ENCODE results near the gene RAB31.
A peak's percentile ranks its signal among the peaks of the same experiment; 100 is the strongest.

Gene RAB31

GRCh38 chr18:9751371-9752031 is 43.4 kb downstream of the RAB31 start:
- H3K4me2 ChIP-seq: peak overlapping the region in 3 of 11 experiments; percentile 33 to 52 (median 46); a peak in 3 of 22 replicates
- H3K9ac ChIP-seq: no peak overlapping the region
- no peak for TF ChIP-seq Cebpa-rat (IDR thresholded peaks at IDR 0.05)
- peaks cover 0 to 2% (median 0%) of the 10 kb centered on the region in 11 experiments; a peak in 2 of 22 replicates for H3K9me3 ChIP-seq (replicated peaks in 1 of 11)
- peaks cover 0 to 63% (median 7%) of the 10 kb centered on the region in 10 experiments; a peak in 10 of 20 replicates for H3K4me1 ChIP-seq
- H3K27me3 ChIP-seq: no peaks in the 10 kb centered on the region
- H3K4me3 ChIP-seq: no peak overlapping the region
- peaks cover 0 to 20% (median 0%) of the 10 kb centered on the region in 11 experiments; a peak in 3 of 22 replicates for H4K20me1 ChIP-seq
- H3K27ac ChIP-seq: no peak overlapping the region
- peaks cover 0 to 15% (median 0%) of the 10 kb centered on the region in 11 experiments; a peak in 2 of 22 replicates for H3K36me3 ChIP-seq

- Histone ChIP-seq H3K27me3 (no peaks in the 10 kb centered on the region), H3K4me3 (no peak overlapping the region), H3K36me3 (peaks cover 0 to 15% (median 0%) of the 10 kb centered on the region in 11 experiments; a peak in 2 of 22 replicates), H3K4me1 (peaks cover 0 to 87% (median 13%) of the 10 kb centered on the region in 10 experiments; a peak in 11 of 20 replicates), H3K9ac (no peak overlapping the region), H3K27ac (no peak overlapping the region), H4K20me1 (peaks cover 0 to 26% (median 0%) of the 10 kb centered on the region in 11 experiments; a peak in 3 of 22 replicates), H3K9me3 (replicated peaks in 1 of 11) (no peaks in the 10 kb centered on the region), H3K4me2 (peak overlapping the region in 4 of 11 experiments; percentile 20 to 76 (median 44); a peak in 7 of 22 replicates)
- no peak for TF ChIP-seq Cebpa-rat (IDR thresholded peaks at IDR 0.05)
These were observed 45.7 kb downstream of the RAB31 start for GRCh38 chr18:9753846-9754245.

GRCh38 chr18:9755110-9755509 is 47.0 kb downstream of the RAB31 start:
- peaks cover 0 to 29% (median 0%) of the 10 kb centered on the region in 11 experiments; a peak in 3 of 22 replicates for H4K20me1 ChIP-seq
- peaks cover 0 to 6% (median 0%) of the 10 kb centered on the region in 11 experiments; a peak in 1 of 22 replicates for H3K36me3 ChIP-seq
- peak overlapping the region in 2 of 11 experiments; percentile 27 to 33; a peak in 2 of 22 replicates for H3K27ac ChIP-seq
- no peak overlapping the region for H3K9ac ChIP-seq
- H3K27me3 ChIP-seq: no peaks in the 10 kb centered on the region
- peak overlapping the region in 4 of 11 experiments; percentile 28 to 83 (median 74); a peak in 7 of 22 replicates for H3K4me2 ChIP-seq
- no peaks in the 10 kb centered on the region for H3K9me3 ChIP-seq (replicated peaks in 1 of 11)
- no peak overlapping the region for H3K4me3 ChIP-seq
- no peak for TF ChIP-seq Cebpa-rat (IDR thresholded peaks at IDR 0.05)
- H3K4me1 ChIP-seq: peaks cover 0 to 88% (median 14%) of the 10 kb centered on the region in 10 experiments; a peak in 11 of 20 replicates

- Histone ChIP-seq H3K9ac (peak overlapping the region in 1 of 11 experiments; percentile 22; a peak in 1 of 22 replicates), H3K4me1 (peaks cover 0 to 88% (median 13%) of the 10 kb centered on the region in 10 experiments; a peak in 11 of 20 replicates), H3K9me3 (replicated peaks in 1 of 11) (no peaks in the 10 kb centered on the region; a peak in 1 of 22 replicates), H4K20me1 (peaks cover 0 to 29% (median 0%) of the 10 kb centered on the region in 11 experiments; a peak in 3 of 22 replicates), H3K27me3 (no peaks in the 10 kb centered on the region), H3K27ac (peak overlapping the region in 2 of 11 experiments; percentile 27 to 34; a peak in 3 of 22 replicates), H3K36me3 (peaks cover 0 to 1% (median 0%) of the 10 kb centered on the region in 11 experiments; a peak in 1 of 22 replicates), H3K4me2 (peak overlapping the region in 5 of 11 experiments; percentile 14 to 83 (median 72); a peak in 8 of 22 replicates), H3K4me3 (no peak overlapping the region)
- TF ChIP-seq Cebpa-rat (IDR thresholded peaks at IDR 0.05): no peak
These were observed 47.5 kb downstream of the RAB31 start for GRCh38 chr18:9755615-9756014.

- no peaks in the 10 kb centered on the region for H3K27me3 ChIP-seq
These were observed 48.3 kb downstream of the RAB31 start for GRCh38 chr18:9756271-9756932.

GRCh38 chr18:9756933-9757470 is 48.9 kb downstream of the RAB31 start:
- Histone ChIP-seq H4K20me1 (peaks cover 0 to 29% (median 0%) of the 10 kb centered on the region in 11 experiments; a peak in 3 of 22 replicates), H3K4me1 (peaks cover 1 to 88% (median 21%) of the 10 kb centered on the region in 10 experiments; a peak in 17 of 20 replicates), H3K27ac (no peak overlapping the region; a peak in 2 of 22 replicates), H3K4me2 (peak overlapping the region in 3 of 11 experiments; percentile 72 to 83 (median 76); a peak in 5 of 22 replicates), H3K36me3 (no peaks in the 10 kb centered on the region), H3K9me3 (replicated peaks in 1 of 11) (no peaks in the 10 kb centered on the region; a peak in 1 of 22 replicates), H3K4me3 (no peak overlapping the region), H3K27me3 (no peaks in the 10 kb centered on the region), H3K9ac (no peak overlapping the region)
- TF ChIP-seq Cebpa-rat (IDR thresholded peaks at IDR 0.05): no peak

More at GRCh38 chr18:9756271-9756932, 48.3 kb downstream of the RAB31 start:
- peaks cover 0 to 88% (median 18%) of the 10 kb centered on the region in 10 experiments; a peak in 11 of 20 replicates for H3K4me1 ChIP-seq
- peak overlapping the region in 1 of 11 experiments; percentile 22; a peak in 1 of 22 replicates for H3K9ac ChIP-seq
- TF ChIP-seq Cebpa-rat (IDR thresholded peaks at IDR 0.05): no peak
- no peak overlapping the region for H3K4me3 ChIP-seq
- peak overlapping the region in 2 of 11 experiments; percentile 34 to 38; a peak in 3 of 22 replicates for H3K27ac ChIP-seq
- no peaks in the 10 kb centered on the region; a peak in 1 of 22 replicates for H3K9me3 ChIP-seq (replicated peaks in 1 of 11)
- no peaks in the 10 kb centered on the region for H3K36me3 ChIP-seq
- H4K20me1 ChIP-seq: peaks cover 0 to 29% (median 0%) of the 10 kb centered on the region in 11 experiments; a peak in 3 of 22 replicates
- H3K4me2 ChIP-seq: peak overlapping the region in 4 of 11 experiments; percentile 28 to 83 (median 74); a peak in 7 of 22 replicates

- Histone ChIP-seq H3K4me1 (peaks cover 11 to 97% (median 31%) of the 10 kb centered on the region in 10 experiments; a peak in 19 of 20 replicates), H3K9ac (no peak overlapping the region; a peak in 1 of 22 replicates), H3K36me3 (no peaks in the 10 kb centered on the region), H3K4me2 (peak overlapping the region in 5 of 11 experiments; percentile 57 to 83 (median 72); a peak in 10 of 22 replicates), H3K9me3 (replicated peaks in 1 of 11) (peaks cover 0 to 4% (median 0%) of the 10 kb centered on the region in 11 experiments; a peak in 5 of 22 replicates), H4K20me1 (peaks cover 0 to 29% (median 0%) of the 10 kb centered on the region in 11 experiments; a peak in 2 of 22 replicates), H3K4me3 (no peak overlapping the region), H3K27ac (0 out of 22 replicates have a peak overlapping the region, but pooled peaks of 1 of the 11 experiments have one; percentile 11), H3K27me3 (no peaks in the 10 kb centered on the region)
- TF ChIP-seq Cebpa-rat (IDR thresholded peaks at IDR 0.05): no peak
These were observed 49.9 kb downstream of the RAB31 start for GRCh38 chr18:9757827-9758621.
